HepG2 (cell line): ENCODE measurements around the gene STAT5A. TPM values are rescaled to one million over a fixed set of nuclear protein-coding genes. Genes with fewer than 3 reads are reported as not detected.

ENCODE experiments used
- AGO2 ChIP-seq: fragments of 200-400 bp; formaldehyde crosslinking; optimal IDR thresholded peaks from 2 replicates; pipeline ENCODE3; 2017; ENCODE audit warnings: mild to moderate bottlenecking, low read depth, low read length, moderate library complexity
- GATAD2A ChIP-seq: IDR thresholded peaks from 2 replicates; pipeline ENCODE4 v1.6.1; 2016
- HHEX ChIP-seq: IDR thresholded peaks from 2 replicates; pipeline ENCODE4 v1.6.1; 2016; ENCODE audit warnings: control low read depth
- HNF4G ChIP-seq, 2 experiments: sonication (generic) in 1 of 2; formaldehyde crosslinking in 1 of 2; IDR thresholded peaks; 2 replicates each; pipeline versions ENCODE4 v1.4.0 to v1.6.1; 2011 to 2020; ENCODE audit warnings: borderline replicate concordance in 2 of 2, low read depth in 2 of 2, mild to moderate bottlenecking in 2 of 2, low read length in 1 of 2, missing genetic modification reagents in 1 of 2, moderate library complexity in 1 of 2
- MBNL3 ChIP-seq: fragments of 250-450 bp; sonication (Bioruptor Pico); conservative IDR thresholded peaks from 2 replicates; pipeline ENCODE4 v1.8.0; 2022; ENCODE audit warnings: mild to moderate bottlenecking, inconsistent platforms
- NFKB2 ChIP-seq: sonication (generic); formaldehyde crosslinking; IDR thresholded peaks from 2 replicates; pipeline ENCODE4 v1.4.0; 2020; ENCODE audit warnings: missing genetic modification reagents, borderline replicate concordance
- NR3C1 ChIP-seq: sonication (generic); formaldehyde crosslinking; IDR thresholded peaks from 2 replicates; pipeline ENCODE4 v1.4.0; 2020; ENCODE audit warnings: missing genetic modification reagents
- PRMT3 ChIP-seq: sonication (generic); formaldehyde crosslinking; IDR thresholded peaks from 2 replicates; pipeline ENCODE4 v1.8.1; 2022; ENCODE audit warnings: low read depth, mild to moderate bottlenecking, moderate library complexity, missing genetic modification reagents, borderline replicate concordance
- REXO4 ChIP-seq: sonication (generic); formaldehyde crosslinking; IDR thresholded peaks from 2 replicates; pipeline ENCODE4 v1.8.0; 2022; ENCODE audit warnings: missing genetic modification reagents, mild to moderate bottlenecking, borderline replicate concordance
- SETDB1 ChIP-seq: sonication (generic); formaldehyde crosslinking; IDR thresholded peaks from 2 replicates; pipeline ENCODE4 v1.5.1; 2020; ENCODE audit warnings: missing genetic modification reagents, mild to moderate bottlenecking, borderline replicate concordance
- THAP11 ChIP-seq: IDR thresholded peaks from 2 replicates; pipeline ENCODE4 v1.6.1; 2016; ENCODE audit warnings: missing biosample characterization, missing genetic modification reagents
- ZNF230 ChIP-seq: sonication (generic); formaldehyde crosslinking; IDR thresholded peaks from 2 replicates; pipeline ENCODE4 v1.4.0; 2020; ENCODE audit warnings: mild to moderate bottlenecking, missing genetic modification reagents
- ZNF451 ChIP-seq: sonication (generic); formaldehyde crosslinking; IDR thresholded peaks from 2 replicates; pipeline ENCODE4 v1.5.0; 2020; ENCODE audit warnings: mild to moderate bottlenecking, missing genetic modification reagents
- ZNF569 ChIP-seq: sonication (generic); formaldehyde crosslinking; IDR thresholded peaks from 2 replicates; pipeline ENCODE4 v1.5.0; 2020; ENCODE audit warnings: mild to moderate bottlenecking, missing genetic modification reagents, moderate library complexity, borderline replicate concordance
- ZNF709 ChIP-seq: sonication (generic); formaldehyde crosslinking; IDR thresholded peaks from 2 replicates; pipeline ENCODE4 v1.5.0; 2020; ENCODE audit warnings: mild to moderate bottlenecking, missing genetic modification reagents
- ZNF879 ChIP-seq: sonication (generic); formaldehyde crosslinking; IDR thresholded peaks from 2 replicates; pipeline ENCODE4 v1.8.1; 2023; ENCODE audit warnings: missing genetic modification reagents
- polyA plus RNA-seq, 8 experiments: library from polyadenylated mRNA; depleted of rRNA in 3 of 8; stranded (reverse) in 7 of 8; unstranded in 1 of 8; fragments of >200 nt; fragmentation: Illumina TruSeq in 4 of 8; extraction: Trizol in 4 of 8; gene quantifications; 2 replicates each; pipeline versions ENCODE4 v1.2.1 to v1.2.3, GENCODE V29; 2011 to 2016; ENCODE audit warnings: low read depth in 4 of 8, missing spikeins in 1 of 8, mixed read lengths in 1 of 8; ENCODE audit not compliant: insufficient read depth in 1 of 8
- total RNA-seq, 5 experiments: library from RNA; depleted of rRNA; stranded (reverse); fragments of >200 nt; fragmentation: Illumina TruSeq; extraction: Trizol; gene quantifications; 2 replicates each; pipeline ENCODE4 v1.2.3, GENCODE V29; 2016; ENCODE audit warnings: low read depth in 1 of 5
- TF ChIP-seq, protein P1 (sequence below): fragments of 450-650 bp; IDR thresholded peaks from 2 replicates; pipeline ENCODE4 v1.6.1; 2017; ENCODE audit warnings: mild to moderate bottlenecking
- TF ChIP-seq, protein P2 (sequence below): sonication (generic); formaldehyde crosslinking; IDR thresholded peaks from 2 replicates; pipeline ENCODE4 v1.9.0; 2021; ENCODE audit warnings: missing genetic modification reagents, borderline replicate concordance
- TF ChIP-seq, protein P3 (sequence below): IDR thresholded peaks from 2 replicates; pipeline ENCODE4 v1.6.1; 2016; ENCODE audit warnings: low read depth, borderline replicate concordance
- TF ChIP-seq, protein P4 (sequence below), 2 experiments: sonication (generic) in 1 of 2; formaldehyde crosslinking in 1 of 2; IDR thresholded peaks; 2 replicates each; pipeline versions ENCODE4 v1.5.1 to v1.6.1; 2011 to 2020; ENCODE audit warnings: borderline replicate concordance in 1 of 2, low read depth in 1 of 2, low read length in 1 of 2, mild to moderate bottlenecking in 1 of 2, missing genetic modification reagents in 1 of 2, moderate library complexity in 1 of 2

The STAT5A gene
- total and polyA plus RNA-seq, 2 of the 13 experiments (the other 11 are each of a cell fraction or from before 2014, with no cell fraction given): 1.4 to 4.1 TPM

DNA sequence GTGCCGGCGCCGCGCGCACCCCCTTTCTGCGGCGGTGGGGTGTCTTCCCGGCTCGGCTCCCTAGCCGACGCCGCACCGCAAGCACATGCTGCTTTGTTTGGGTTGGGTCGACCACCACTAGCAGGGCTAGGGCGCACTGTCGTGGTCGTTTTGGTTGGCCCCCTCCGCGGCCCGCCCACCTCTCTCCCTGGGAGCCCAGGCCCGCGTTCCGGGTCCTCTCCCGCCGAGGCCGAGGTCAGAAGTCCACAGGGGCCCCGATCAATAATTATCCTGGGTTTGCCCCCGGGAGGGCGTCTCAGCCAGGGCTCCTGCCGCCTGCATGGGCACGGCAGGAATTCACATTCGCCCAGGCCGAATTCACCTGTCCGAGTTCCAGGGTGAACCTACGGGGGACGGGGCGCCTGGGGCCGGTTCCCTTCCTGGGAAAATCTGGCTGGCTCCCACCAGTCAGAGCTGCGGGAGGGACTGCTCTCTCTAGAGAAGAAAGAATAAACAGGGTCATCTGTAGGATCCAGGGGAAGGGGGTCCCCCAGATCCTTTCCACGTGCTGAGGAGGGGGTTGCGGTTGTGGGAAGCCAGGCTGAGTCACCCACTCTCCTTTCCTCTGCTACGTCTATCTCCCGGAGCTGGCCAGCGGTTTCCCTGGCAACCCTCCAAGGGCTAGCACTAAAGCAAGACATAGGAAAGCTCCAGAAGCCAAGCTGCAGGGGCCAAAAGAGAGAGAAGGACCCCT, 11.5 kb upstream of the STAT5A start (continued):
- TF ChIP-seq, protein P1, sequence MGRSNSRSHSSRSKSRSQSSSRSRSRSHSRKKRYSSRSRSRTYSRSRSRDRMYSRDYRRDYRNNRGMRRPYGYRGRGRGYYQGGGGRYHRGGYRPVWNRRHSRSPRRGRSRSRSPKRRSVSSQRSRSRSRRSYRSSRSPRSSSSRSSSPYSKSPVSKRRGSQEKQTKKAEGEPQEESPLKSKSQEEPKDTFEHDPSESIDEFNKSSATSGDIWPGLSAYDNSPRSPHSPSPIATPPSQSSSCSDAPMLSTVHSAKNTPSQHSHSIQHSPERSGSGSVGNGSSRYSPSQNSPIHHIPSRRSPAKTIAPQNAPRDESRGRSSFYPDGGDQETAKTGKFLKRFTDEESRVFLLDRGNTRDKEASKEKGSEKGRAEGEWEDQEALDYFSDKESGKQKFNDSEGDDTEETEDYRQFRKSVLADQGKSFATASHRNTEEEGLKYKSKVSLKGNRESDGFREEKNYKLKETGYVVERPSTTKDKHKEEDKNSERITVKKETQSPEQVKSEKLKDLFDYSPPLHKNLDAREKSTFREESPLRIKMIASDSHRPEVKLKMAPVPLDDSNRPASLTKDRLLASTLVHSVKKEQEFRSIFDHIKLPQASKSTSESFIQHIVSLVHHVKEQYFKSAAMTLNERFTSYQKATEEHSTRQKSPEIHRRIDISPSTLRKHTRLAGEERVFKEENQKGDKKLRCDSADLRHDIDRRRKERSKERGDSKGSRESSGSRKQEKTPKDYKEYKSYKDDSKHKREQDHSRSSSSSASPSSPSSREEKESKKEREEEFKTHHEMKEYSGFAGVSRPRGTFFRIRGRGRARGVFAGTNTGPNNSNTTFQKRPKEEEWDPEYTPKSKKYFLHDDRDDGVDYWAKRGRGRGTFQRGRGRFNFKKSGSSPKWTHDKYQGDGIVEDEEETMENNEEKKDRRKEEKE: no peak
- TF ChIP-seq REXO4 (CRISPR knock-in tag) (peak; percentile 64; the same call in 1 of the 2 replicates), AGO2 (peak; percentile 88), NFKB2 (CRISPR knock-in tag) (peak; percentile 87), HNF4G (IDR thresholded peaks at IDR 0.05; ENCODE audit: borderline replicate concordance, low read depth, low read length) (peak; percentile 93), HNF4G (CRISPR knock-in tag; IDR thresholded peaks at IDR 0.05; ENCODE audit: borderline replicate concordance, low read depth) (peak; percentile 66; the same call in 1 of the 2 replicates), NR3C1 (CRISPR knock-in tag) (no peak), GATAD2A (CRISPR knock-in tag) (peak; percentile 92), ZNF451 (CRISPR knock-in tag) (peak; percentile 71; the same call in 1 of the 2 replicates), THAP11 (0 out of 2 replicates have a peak, but pooled peaks have one; percentile 38), HHEX (no peak), ZNF569 (no peak), ZNF879 (CRISPR knock-in tag) (no peak), MBNL3 (CRISPR knock-in tag) (no peak), SETDB1 (no peak), ZNF230 (CRISPR knock-in tag) (peak; percentile 89), PRMT3 (CRISPR knock-in tag) (peak; percentile 93; the same call in 1 of the 2 replicates), ZNF709 (CRISPR knock-in tag) (peak; percentile 88; the same call in 1 of the 2 replicates)
- TF ChIP-seq, protein P2, sequence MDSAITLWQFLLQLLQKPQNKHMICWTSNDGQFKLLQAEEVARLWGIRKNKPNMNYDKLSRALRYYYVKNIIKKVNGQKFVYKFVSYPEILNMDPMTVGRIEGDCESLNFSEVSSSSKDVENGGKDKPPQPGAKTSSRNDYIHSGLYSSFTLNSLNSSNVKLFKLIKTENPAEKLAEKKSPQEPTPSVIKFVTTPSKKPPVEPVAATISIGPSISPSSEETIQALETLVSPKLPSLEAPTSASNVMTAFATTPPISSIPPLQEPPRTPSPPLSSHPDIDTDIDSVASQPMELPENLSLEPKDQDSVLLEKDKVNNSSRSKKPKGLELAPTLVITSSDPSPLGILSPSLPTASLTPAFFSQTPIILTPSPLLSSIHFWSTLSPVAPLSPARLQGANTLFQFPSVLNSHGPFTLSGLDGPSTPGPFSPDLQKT (CRISPR knock-in tag): no peak
- TF ChIP-seq, protein P3, sequence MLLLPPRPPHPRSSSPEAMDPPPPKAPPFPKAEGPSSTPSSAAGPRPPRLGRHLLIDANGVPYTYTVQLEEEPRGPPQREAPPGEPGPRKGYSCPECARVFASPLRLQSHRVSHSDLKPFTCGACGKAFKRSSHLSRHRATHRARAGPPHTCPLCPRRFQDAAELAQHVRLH (CRISPR knock-in tag): no peak; the same call in 1 of the 2 replicates
- TF ChIP-seq, protein P4, sequence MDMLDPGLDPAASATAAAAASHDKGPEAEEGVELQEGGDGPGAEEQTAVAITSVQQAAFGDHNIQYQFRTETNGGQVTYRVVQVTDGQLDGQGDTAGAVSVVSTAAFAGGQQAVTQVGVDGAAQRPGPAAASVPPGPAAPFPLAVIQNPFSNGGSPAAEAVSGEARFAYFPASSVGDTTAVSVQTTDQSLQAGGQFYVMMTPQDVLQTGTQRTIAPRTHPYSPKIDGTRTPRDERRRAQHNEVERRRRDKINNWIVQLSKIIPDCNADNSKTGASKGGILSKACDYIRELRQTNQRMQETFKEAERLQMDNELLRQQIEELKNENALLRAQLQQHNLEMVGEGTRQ (IDR thresholded peaks at IDR 0.05; ENCODE audit: low read depth, low read length): no peak
- TF ChIP-seq, protein P4 (CRISPR knock-in tag; IDR thresholded peaks at IDR 0.05; ENCODE audit: borderline replicate concordance): no peak
